ENCODE results near the gene FLNB. TPM values are rescaled to one million over a fixed set of nuclear protein-coding genes. Genes with fewer than 3 reads are reported as not detected.

Gene FLNB
- total RNA-seq, 1 experiment from 2014 or later, result 41.2 TPM

- Histone ChIP-seq H3K4me1 (ENCODE audit: insufficient read depth, low read length, poor library complexity, severe bottlenecking) (no peaks in the 10 kb centered on the region), H3K9me3 (ENCODE audit: low read depth, low read length, poor library complexity, severe bottlenecking) (no peaks in the 10 kb centered on the region), H3K36me3 (ENCODE audit: insufficient read depth, low read length, poor library complexity, severe bottlenecking) (no peaks in the 10 kb centered on the region), H3K4me3 (ENCODE audit: low read depth, low read length, poor library complexity, severe bottlenecking) (no peak overlapping the region), H3K27me3 (replicated peaks; ENCODE audit: insufficient read depth, low read depth, low read length, poor library complexity) (no peaks in the 10 kb centered on the region), H3K27ac (ENCODE audit: low read depth, low read length, poor library complexity, severe bottlenecking) (no peak overlapping the region)
- intact Hi-C loops (cut with micrococcal nuclease; ENCODE audit: unreplicated experiment), result no loop called here
- no peak for DNase-seq (ENCODE audit: low spot score)
- CTCF ChIA-PET, result no interaction called here
- no TSS peak for BruUV-seq (replicated peaks)
- POLR2A ChIA-PET (ENCODE audit: low non-redundant PET), result interaction anchor here (0.6 kb wide), 1 partner anchor 11 kb away, joined by 3 read pairs; no protein-coding TSS in a partner anchor
- TF ChIP-seq CTCF (conservative IDR thresholded peaks at IDR 0.05; ENCODE audit: low read depth, low read length) (no peak), EZH2 (IDR thresholded peaks at IDR 0.05; ENCODE audit: borderline replicate concordance, low read depth, low read length, poor library complexity, severe bottlenecking) (no peak)
Measured at GRCh38 chr3:58021072-58021959, 13.1 kb downstream of the FLNB start.

- POLR2A ChIA-PET (ENCODE audit: low non-redundant PET), result no interaction called here
- CTCF ChIA-PET, result no interaction called here
- Histone ChIP-seq H3K36me3 (ENCODE audit: insufficient read depth, low read length, poor library complexity, severe bottlenecking) (no peaks in the 10 kb centered on the region), H3K4me1 (ENCODE audit: insufficient read depth, low read length, poor library complexity, severe bottlenecking) (no peaks in the 10 kb centered on the region), H3K27ac (ENCODE audit: low read depth, low read length, poor library complexity, severe bottlenecking) (no peak overlapping the region), H3K4me3 (ENCODE audit: low read depth, low read length, poor library complexity, severe bottlenecking) (no peak overlapping the region), H3K9me3 (ENCODE audit: low read depth, low read length, poor library complexity, severe bottlenecking) (no peaks in the 10 kb centered on the region), H3K27me3 (replicated peaks; ENCODE audit: insufficient read depth, low read depth, low read length, poor library complexity) (no peaks in the 10 kb centered on the region)
- intact Hi-C loops (cut with micrococcal nuclease; ENCODE audit: unreplicated experiment), result no loop called here
- TF ChIP-seq CTCF (conservative IDR thresholded peaks at IDR 0.05; ENCODE audit: low read depth, low read length), result no peak
- no peak for TF ChIP-seq EZH2 (IDR thresholded peaks at IDR 0.05; ENCODE audit: borderline replicate concordance, low read depth, low read length, poor library complexity, severe bottlenecking)
- no peak for DNase-seq (ENCODE audit: low spot score)
- BruUV-seq (replicated peaks), result no TSS peak
Measured at GRCh38 chr3:58021962-58022361, 13.7 kb downstream of the FLNB start.

GRCh38 chr3:58022490-58022889 is 14.3 kb downstream of the FLNB start:
- TF ChIP-seq EZH2 (IDR thresholded peaks at IDR 0.05; ENCODE audit: borderline replicate concordance, low read depth, low read length, poor library complexity, severe bottlenecking), result no peak
- TF ChIP-seq CTCF (conservative IDR thresholded peaks at IDR 0.05; ENCODE audit: low read depth, low read length), result no peak
- no peaks in the 10 kb centered on the region for H3K9me3 ChIP-seq (ENCODE audit: low read depth, low read length, poor library complexity, severe bottlenecking)
- no peak overlapping the region for H3K4me3 ChIP-seq (ENCODE audit: low read depth, low read length, poor library complexity, severe bottlenecking)
- no TSS peak for BruUV-seq (replicated peaks)
- H3K27me3 ChIP-seq (replicated peaks; ENCODE audit: insufficient read depth, low read depth, low read length, poor library complexity), result no peaks in the 10 kb centered on the region
- ChIA-PET POLR2A (ENCODE audit: low non-redundant PET) (no interaction called here), CTCF (no interaction called here)
- no peak for DNase-seq (ENCODE audit: low spot score)
- intact Hi-C loops (cut with micrococcal nuclease; ENCODE audit: unreplicated experiment), result no loop called here
- no peaks in the 10 kb centered on the region for H3K4me1 ChIP-seq (ENCODE audit: insufficient read depth, low read length, poor library complexity, severe bottlenecking)
- H3K36me3 ChIP-seq (ENCODE audit: insufficient read depth, low read length, poor library complexity, severe bottlenecking), result no peaks in the 10 kb centered on the region
- H3K27ac ChIP-seq (ENCODE audit: low read depth, low read length, poor library complexity, severe bottlenecking), result no peak overlapping the region

All from A673 (cell line).